WERI-Rb-1 (cell line): ENCODE results near the gene SLC12A5.

Source experiments
- DNase-seq: peaks from one replicate; pipeline ENCODE4 v3.0.0-alpha.2; 2020
- H3K27ac ChIP-seq: fragments of 250-450 bp; sonication (Bioruptor Pico); 2 replicates; pipeline ENCODE4 v1.5.1; 2020; ENCODE audit warnings: mild to moderate bottlenecking, moderate library complexity
- H3K27me3 ChIP-seq: fragments of 250-450 bp; sonication (Bioruptor Pico); 2 replicates; pipeline ENCODE4 v1.5.1; 2021; ENCODE audit warnings: mild to moderate bottlenecking, low read depth, moderate library complexity; ENCODE audit not compliant: insufficient read depth, severe bottlenecking
- H3K36me3 ChIP-seq: fragments of 250-450 bp; sonication (Bioruptor Pico); 2 replicates; pipeline ENCODE4 v1.5.1; 2020; ENCODE audit warnings: mild to moderate bottlenecking, moderate library complexity
- H3K4me3 ChIP-seq: 2 replicates; pipeline ENCODE4 v1.5.1; 2011; ENCODE audit warnings: low read depth, mild to moderate bottlenecking, control low read depth, low read length
- H3K9me3 ChIP-seq: fragments of 250-450 bp; sonication (Bioruptor Pico); 2 replicates; pipeline ENCODE4 v1.5.1; 2021; ENCODE audit warnings: mild to moderate bottlenecking, moderate library complexity; ENCODE audit not compliant: severe bottlenecking
- CTCF ChIP-seq: IDR thresholded peaks from 2 replicates; pipeline ENCODE4 v1.5.1; 2011; ENCODE audit warnings: low read depth, mild to moderate bottlenecking, control low read depth, inconsistent platforms, low read length

Gene SLC12A5

GRCh38 chr20:46050444-46050843, 21.4 kb downstream of the SLC12A5 start:
- Histone ChIP-seq H3K9me3 (no peaks in the 10 kb centered on the region), H3K27me3 (no peaks in the 10 kb centered on the region), H3K4me3 (no peak overlapping the region), H3K36me3 (no peaks in the 10 kb centered on the region), H3K27ac (no peak overlapping the region)
- no peak for TF ChIP-seq CTCF
- DNase-seq = no peak

GRCh38 chr20:46050885-46051284, 21.9 kb downstream of the SLC12A5 start:
- no peak for TF ChIP-seq CTCF
- Histone ChIP-seq H3K4me3 (no peak overlapping the region), H3K36me3 (no peaks in the 10 kb centered on the region), H3K27ac (no peak overlapping the region), H3K9me3 (no peaks in the 10 kb centered on the region), H3K27me3 (no peaks in the 10 kb centered on the region)
- no peak for DNase-seq

- H3K4me3 ChIP-seq = no peak overlapping the region
- no peak for DNase-seq
- H3K27me3 ChIP-seq = no peaks in the 10 kb centered on the region
- no peaks in the 10 kb centered on the region for H3K36me3 ChIP-seq
- H3K9me3 ChIP-seq = no peaks in the 10 kb centered on the region
- no peak for TF ChIP-seq CTCF
- H3K27ac ChIP-seq = no peak overlapping the region
Observed at GRCh38 chr20:46051556-46052308, 22.7 kb downstream of the SLC12A5 start.

GRCh38 chr20:46053416-46053815, 24.4 kb downstream of the SLC12A5 start:
- Histone ChIP-seq H3K36me3 (peaks cover 2% of the 10 kb centered on the region; the same call in 1 of the 2 replicates), H3K9me3 (no peaks in the 10 kb centered on the region), H3K27me3 (no peaks in the 10 kb centered on the region), H3K27ac (no peak overlapping the region), H3K4me3 (no peak overlapping the region)
- TF ChIP-seq CTCF = no peak
- no peak for DNase-seq

GRCh38 chr20:46054606-46055005, 25.6 kb downstream of the SLC12A5 start:
- H3K36me3 ChIP-seq = peaks cover 10% of the 10 kb centered on the region
- no peak for TF ChIP-seq CTCF
- DNase-seq = no peak
- no peaks in the 10 kb centered on the region for H3K27me3 ChIP-seq
- H3K9me3 ChIP-seq = no peaks in the 10 kb centered on the region
- H3K4me3 ChIP-seq = no peak overlapping the region
- H3K27ac ChIP-seq = no peak overlapping the region

GRCh38 chr20:46055269-46055668, 26.3 kb downstream of the SLC12A5 start:
- Histone ChIP-seq H3K36me3 (peaks cover 14% of the 10 kb centered on the region), H3K27me3 (no peaks in the 10 kb centered on the region), H3K27ac (no peak overlapping the region), H3K4me3 (no peak overlapping the region), H3K9me3 (no peaks in the 10 kb centered on the region)
- TF ChIP-seq CTCF = no peak
- DNase-seq = no peak
